GM12891 (cell line): ENCODE results near the gene SLC15A3.

ENCODE experiments used
- DNase-seq: peaks from one replicate; pipeline ENCODE4 v3.0.0; 2011; ENCODE audit warnings: low spot score; ENCODE audit not compliant: insufficient read length
- FAIRE-seq: peaks from 2 replicates; lab custom pipeline; 2011; peaks lifted over from hg19 to GRCh38; lab: Jason Lieb, UNC
- PAX5 ChIP-seq: IDR thresholded peaks from 2 replicates; pipeline ENCODE4 v1.6.1; 2011; ENCODE audit warnings: low read length, moderate library complexity, mild to moderate bottlenecking; ENCODE audit not compliant: insufficient read depth, severe bottlenecking
- POLR2A ChIP-seq: IDR thresholded peaks from 2 replicates; pipeline ENCODE4 v1.6.1; 2011; ENCODE audit warnings: low read depth, low read length, control low read depth
- POLR2AphosphoS5 ChIP-seq: IDR thresholded peaks from 2 replicates; pipeline ENCODE4 v1.6.1; 2011; ENCODE audit warnings: low read depth, low read length, control low read depth
- POU2F2 ChIP-seq: IDR thresholded peaks from 2 replicates; pipeline ENCODE4 v1.6.1; 2011; ENCODE audit warnings: low read depth, mild to moderate bottlenecking, control low read depth, low read length, moderate library complexity
- SPI1 ChIP-seq: IDR thresholded peaks from 2 replicates; pipeline ENCODE4 v1.6.1; 2011; ENCODE audit warnings: low read depth, low read length, control low read depth
- TAF1 ChIP-seq: IDR thresholded peaks from 2 replicates; pipeline ENCODE4 v1.6.1; 2011; ENCODE audit warnings: low read depth, low read length, control low read depth

SLC15A3 gene

GRCh38 chr11:60919956-60920355 lies 32.0 kb downstream of the SLC15A3 start:
- FAIRE-seq (no peak), DNase-seq (no peak)
- no peak for TF ChIP-seq POLR2AphosphoS5
- TF ChIP-seq TAF1 = no peak
- TF ChIP-seq POLR2A = no peak
- no peak for TF ChIP-seq PAX5
- no peak for TF ChIP-seq SPI1
- no peak for TF ChIP-seq POU2F2

- no peak for FAIRE-seq
- no peak for DNase-seq
- TF ChIP-seq TAF1 = no peak
- no peak for TF ChIP-seq POU2F2
- TF ChIP-seq POLR2AphosphoS5 = no peak
- TF ChIP-seq PAX5 = no peak
- no peak for TF ChIP-seq SPI1
- TF ChIP-seq POLR2A = no peak
Measured at GRCh38 chr11:60919320-60919719, 32.7 kb downstream of the SLC15A3 start.

- TF ChIP-seq SPI1 (no peak), PAX5 (no peak), POLR2AphosphoS5 (no peak), TAF1 (no peak), POU2F2 (no peak), POLR2A (no peak)
- no peak for DNase-seq
- peak; percentile 43 for FAIRE-seq
Measured at GRCh38 chr11:60918939-60919265, 33.1 kb downstream of the SLC15A3 start.

GRCh38 chr11:60918251-60918938 lies 33.6 kb downstream of the SLC15A3 start:
- no peak for TF ChIP-seq SPI1
- TF ChIP-seq POLR2AphosphoS5 = no peak
- no peak for TF ChIP-seq POU2F2
- no peak for TF ChIP-seq POLR2A
- no peak for TF ChIP-seq TAF1
- TF ChIP-seq PAX5 = no peak
- FAIRE-seq (no peak), DNase-seq (no peak)

GRCh38 chr11:60917267-60917666 lies 34.7 kb downstream of the SLC15A3 start:
- no peak for TF ChIP-seq POLR2A
- no peak for TF ChIP-seq SPI1
- no peak for TF ChIP-seq TAF1
- TF ChIP-seq PAX5 = no peak
- no peak for TF ChIP-seq POLR2AphosphoS5
- TF ChIP-seq POU2F2 = no peak
- DNase-seq = no peak
- FAIRE-seq = no peak

- TF ChIP-seq TAF1 (no peak), POLR2AphosphoS5 (no peak), PAX5 (no peak), SPI1 (no peak), POLR2A (no peak), POU2F2 (no peak)
- DNase-seq (no peak), FAIRE-seq (no peak)
Measured at GRCh38 chr11:60916669-60917206, 35.2 kb downstream of the SLC15A3 start.

GRCh38 chr11:60915248-60915914 lies 36.6 kb downstream of the SLC15A3 start:
- DNase-seq (peak; percentile 57), FAIRE-seq (peak; percentile 93)
- TF ChIP-seq POU2F2 (0 out of 2 replicates have a peak, but pooled peaks have one; percentile 42), PAX5 (no peak), POLR2AphosphoS5 (no peak), POLR2A (no peak), SPI1 (0 out of 2 replicates have a peak, but pooled peaks have one; percentile 19), TAF1 (no peak)

- DNase-seq (no peak), FAIRE-seq (peak; percentile 45)
- TF ChIP-seq POU2F2 = no peak
- no peak for TF ChIP-seq POLR2AphosphoS5
- TF ChIP-seq SPI1 = no peak
- no peak for TF ChIP-seq PAX5
- TF ChIP-seq TAF1 = no peak
- no peak for TF ChIP-seq POLR2A
Measured at GRCh38 chr11:60914633-60915247, 37.2 kb downstream of the SLC15A3 start.

- TF ChIP-seq TAF1 (0 out of 2 replicates have a peak, but pooled peaks have one; percentile 41), SPI1 (peak; percentile 34; the same call in 1 of the 2 replicates), POLR2AphosphoS5 (no peak; the same call in 1 of the 2 replicates), POLR2A (peak; percentile 37; the same call in 1 of the 2 replicates), POU2F2 (0 out of 2 replicates have a peak, but pooled peaks have one; percentile 6), PAX5 (no peak)
- DNase-seq (peak; percentile 83), FAIRE-seq (peak; percentile 97)
Measured at GRCh38 chr11:60913793-60914632, 38.0 kb downstream of the SLC15A3 start, which contains the start of gene TMEM109. Gene TMEM109, plus strand, starts transcription at chr11:60914158. Its CDS starts 5,536 bp downstream, at chr11:60919694.
